ENCODE results near the gene CAMKMT. TPM values are rescaled to one million over a fixed set of nuclear protein-coding genes. Genes with fewer than 3 reads are reported as not detected.

Gene CAMKMT
- total RNA-seq, 1 donor from 2014 or later: 12.5 TPM

DNA sequence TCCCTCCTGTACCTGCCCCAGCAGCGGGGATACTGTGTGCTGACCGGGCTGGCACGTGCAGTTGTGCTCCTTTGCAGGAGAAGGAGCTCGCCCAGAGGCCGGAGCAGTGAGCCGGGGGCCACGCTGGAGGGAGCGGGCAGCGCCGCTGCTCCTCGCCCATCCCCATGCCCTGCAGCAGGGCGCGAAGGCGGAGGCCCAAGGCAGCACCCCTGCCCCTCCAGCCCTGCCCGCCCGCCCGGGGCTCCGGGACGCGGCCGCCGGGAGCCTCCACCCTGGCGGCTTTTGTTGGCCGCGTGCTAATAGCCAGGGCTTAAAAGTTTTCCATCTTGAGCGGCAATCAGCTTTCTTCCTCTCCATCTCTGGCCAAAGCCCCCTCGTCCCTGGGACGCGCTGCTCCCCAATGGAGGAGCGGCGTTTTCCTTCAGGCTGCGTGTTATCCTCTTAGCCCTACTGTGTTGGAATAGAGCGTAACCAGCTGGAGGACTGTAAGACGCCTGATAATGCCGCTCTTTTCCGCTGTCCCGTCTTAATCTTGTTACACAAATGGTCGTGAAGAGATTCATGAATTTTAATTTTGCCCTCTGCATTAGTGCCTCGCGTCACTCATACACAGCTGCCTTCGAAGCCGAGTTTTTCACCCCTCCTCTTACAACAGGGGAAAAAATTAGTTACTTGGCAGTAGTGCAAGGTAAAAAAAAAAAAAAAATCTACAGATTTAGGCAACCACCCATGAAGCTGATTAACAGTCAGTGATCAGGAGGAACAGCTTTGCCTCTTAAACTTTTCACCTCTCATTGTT, 406.9 kb downstream of the CAMKMT start:
- intact Hi-C loops (cut with micrococcal nuclease): no loop called here

DNA sequence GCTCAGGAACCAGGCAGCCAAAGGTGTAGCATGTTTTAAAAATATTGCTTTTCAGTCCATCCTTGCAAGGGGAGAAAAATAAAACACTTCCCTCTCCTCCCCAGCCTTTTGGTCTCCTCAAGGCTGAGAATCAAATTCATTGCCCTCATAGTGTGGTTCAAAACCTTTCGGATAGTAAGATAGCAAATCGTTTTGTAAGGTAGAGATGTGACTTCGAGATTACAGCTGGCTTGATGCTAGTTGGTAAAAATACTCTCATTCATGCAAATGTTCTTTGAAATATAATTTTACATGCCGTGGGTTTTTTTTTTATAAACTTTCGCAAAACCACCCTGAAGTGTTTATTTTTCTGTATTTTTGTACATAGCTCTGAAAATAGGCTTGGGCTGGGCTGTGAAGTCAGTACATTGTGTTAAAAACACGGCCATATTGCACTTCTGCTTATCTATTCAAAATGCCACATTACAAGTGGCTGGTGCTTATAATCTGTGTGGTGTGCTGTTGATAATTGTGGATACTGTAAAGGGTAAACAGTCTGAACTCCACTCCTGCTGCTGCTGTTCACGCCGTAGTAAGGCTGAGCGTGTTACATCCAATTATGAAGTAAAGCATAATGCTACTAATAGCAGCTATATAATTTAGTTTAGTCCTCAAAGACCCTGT, 407.7 kb downstream of the CAMKMT start:
- intact Hi-C loops (cut with micrococcal nuclease): no loop called here

DNA sequence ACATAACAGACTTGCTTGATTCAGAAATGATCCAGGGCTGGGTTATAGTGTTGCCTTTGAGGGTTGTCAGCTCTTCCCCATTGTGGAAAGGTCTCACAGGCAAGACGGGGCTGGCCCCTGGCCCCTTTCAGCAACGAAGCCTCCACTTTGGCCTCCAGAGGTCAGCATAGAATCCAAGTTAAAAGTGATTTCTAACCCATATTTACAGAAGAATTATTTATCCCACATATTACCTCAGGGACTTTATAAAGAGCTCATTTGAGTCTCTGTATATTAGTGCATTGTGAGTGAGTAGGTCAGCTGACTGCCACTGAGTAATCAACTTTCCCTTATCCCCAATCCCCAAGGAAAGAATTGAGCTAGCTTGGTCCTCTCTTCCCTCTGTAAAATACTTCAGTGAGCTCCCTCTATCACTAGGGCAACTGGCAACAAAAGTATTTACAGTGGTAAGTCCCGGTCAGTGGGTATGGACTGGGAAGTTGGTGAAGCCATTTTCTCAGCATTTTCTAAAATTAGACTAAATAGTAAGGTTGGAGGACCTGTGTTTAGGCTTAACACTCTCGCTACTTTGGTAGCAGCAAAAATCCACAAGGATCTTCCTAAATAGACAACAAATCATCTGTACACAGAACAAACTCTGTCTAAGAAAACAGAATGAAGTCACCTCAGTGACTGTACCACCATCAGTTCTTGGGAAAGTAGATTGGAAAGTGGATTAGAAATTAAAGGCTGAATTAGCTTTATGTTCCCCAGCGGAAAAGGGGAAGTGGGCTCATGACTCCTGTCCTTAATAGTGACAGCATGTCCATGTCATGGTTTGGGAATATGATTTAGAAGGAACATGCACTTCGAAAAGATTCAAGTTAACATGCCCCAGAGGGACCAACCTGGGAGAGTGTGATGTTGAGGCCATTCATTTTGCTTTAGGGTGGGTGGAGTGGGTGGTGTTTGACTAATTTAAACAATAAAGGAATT, 408.8 kb downstream of the CAMKMT start:
- intact Hi-C loops (cut with micrococcal nuclease): no loop called here

DNA sequence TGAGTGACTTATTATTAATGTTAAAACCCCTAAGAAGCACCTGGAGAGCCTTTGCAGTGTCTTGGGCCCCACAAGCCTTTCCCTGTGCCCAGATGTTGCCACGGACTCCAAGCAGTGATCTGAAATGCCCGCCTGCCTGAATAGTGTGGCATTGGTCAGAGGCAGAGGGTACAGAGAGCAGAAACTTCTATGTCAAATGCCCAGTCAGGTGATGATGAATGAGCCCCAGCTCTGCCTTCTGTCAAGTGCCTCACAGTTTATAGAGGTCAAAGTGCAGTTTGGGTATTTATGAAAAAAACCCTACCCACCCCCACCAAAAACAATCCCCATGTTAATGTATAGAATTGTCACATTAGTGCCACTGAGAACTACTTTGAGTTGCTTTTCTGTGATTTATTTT, 409.8 kb downstream of the CAMKMT start:
- intact Hi-C loops (cut with micrococcal nuclease): no loop called here

DNA sequence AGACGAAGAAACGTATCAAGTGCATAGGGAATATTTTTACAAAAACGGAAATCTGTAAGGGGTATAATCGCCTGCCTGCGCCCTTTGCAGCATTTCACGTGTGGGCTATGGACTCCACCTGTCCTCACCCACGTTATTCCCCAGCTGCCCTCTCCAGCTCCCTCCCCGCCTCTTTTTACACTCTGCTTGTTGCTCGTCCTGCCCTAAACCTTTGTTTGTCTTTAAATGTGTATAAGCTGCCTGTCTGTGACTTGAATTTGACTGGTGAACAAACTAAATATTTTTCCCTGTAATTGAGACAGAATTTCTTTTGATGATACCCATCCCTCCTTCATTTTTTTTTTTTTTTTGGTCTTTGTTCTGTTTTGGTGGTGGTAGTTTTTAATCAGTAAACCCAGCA, 410.4 kb downstream of the CAMKMT start:
- intact Hi-C loops (cut with micrococcal nuclease): no loop called here

DNA sequence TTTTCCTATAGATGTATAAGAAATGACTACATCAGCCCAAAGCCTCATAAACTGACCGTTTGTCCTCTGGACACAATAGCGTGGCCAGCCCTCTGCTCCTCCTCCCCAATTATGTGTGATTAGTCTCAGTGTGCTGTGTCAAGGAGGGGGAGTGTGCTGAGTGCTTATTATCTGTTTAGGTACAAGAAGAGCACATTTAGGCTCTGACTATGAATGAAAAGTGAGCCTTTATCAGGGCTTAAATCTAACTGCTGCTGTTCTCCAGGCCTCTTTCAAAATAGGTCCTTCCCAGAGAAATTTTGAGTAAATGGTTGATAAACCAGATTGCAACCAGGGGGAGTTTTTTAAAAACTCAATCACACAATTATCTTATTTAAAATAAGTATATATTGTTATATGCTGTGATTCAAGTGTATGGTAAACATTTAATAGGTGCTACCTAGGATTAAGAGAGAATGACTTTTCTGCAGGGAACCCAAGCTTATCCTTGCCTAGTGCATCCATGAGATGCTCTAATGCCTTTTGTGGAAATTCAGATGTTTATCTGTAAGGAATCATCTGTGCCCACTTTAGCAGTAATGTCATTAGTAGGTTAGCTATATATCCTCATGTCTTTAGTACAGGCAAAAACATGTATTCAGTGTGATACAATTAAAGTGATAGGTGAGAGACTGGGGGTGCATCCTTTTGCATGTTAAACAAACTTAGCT, 411.1 kb downstream of the CAMKMT start:
- intact Hi-C loops (cut with micrococcal nuclease): no loop called here

- intact Hi-C loops (cut with micrococcal nuclease): no loop called here
Observed at GRCh38 chr2:44774826-44775492, 413.2 kb downstream of the CAMKMT start.

GRCh38 chr2:44777036-44777435, 415.3 kb downstream of the CAMKMT start:
- intact Hi-C loops (cut with micrococcal nuclease): no loop called here

- intact Hi-C loops (cut with micrococcal nuclease): no loop called here
Observed at GRCh38 chr2:44777537-44777936, 415.8 kb downstream of the CAMKMT start.

DNA sequence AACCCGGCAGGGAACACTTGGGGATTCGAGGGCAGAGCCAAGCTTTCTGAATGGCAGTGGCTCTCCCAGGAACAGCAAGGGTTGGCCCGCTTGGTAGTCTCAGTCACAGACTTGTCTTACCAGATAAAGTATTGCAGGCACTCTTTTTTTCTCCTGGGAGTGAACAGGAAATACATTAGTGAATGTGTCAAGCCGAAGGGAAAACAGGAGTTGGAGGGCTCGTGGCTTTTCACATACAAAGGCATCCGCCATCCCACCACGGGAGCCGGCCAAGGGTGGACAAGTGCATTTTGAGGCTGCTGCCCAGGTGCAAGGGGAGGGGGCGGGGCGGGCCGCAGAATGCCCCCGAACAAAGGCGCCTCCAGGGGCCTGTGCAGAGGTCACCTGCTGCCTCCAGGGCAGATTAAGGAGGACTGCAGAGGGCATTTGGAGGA, 416.5 kb downstream of the CAMKMT start:
- intact Hi-C loops (cut with micrococcal nuclease): no loop called here

GRCh38 chr2:44778671-44779476, 417.1 kb downstream of the CAMKMT start:
- intact Hi-C loops (cut with micrococcal nuclease): no loop called here

GRCh38 chr2:44779793-44780192, 418.0 kb downstream of the CAMKMT start:
- intact Hi-C loops (cut with micrococcal nuclease): no loop called here

DNA sequence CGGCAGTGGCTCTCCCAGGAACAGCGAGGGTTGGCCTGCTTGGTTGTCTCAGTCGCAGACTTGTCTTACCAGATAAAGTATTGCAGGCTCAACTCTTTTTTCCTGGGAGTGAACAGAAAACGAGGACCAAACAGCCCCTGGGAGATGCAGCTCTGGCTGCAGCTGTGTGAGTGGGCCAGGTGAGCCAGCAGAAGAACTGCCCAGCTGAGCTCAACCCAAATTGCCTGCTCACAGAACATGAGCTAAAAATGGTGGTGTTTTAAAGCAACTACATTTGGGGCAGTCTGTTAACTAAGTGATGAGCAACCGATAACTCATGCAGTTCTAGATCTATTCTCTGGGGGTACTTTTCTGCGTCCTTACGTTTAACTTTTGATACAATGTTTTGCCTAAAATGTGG, 418.7 kb downstream of the CAMKMT start:
- intact Hi-C loops (cut with micrococcal nuclease): no loop called here

- intact Hi-C loops (cut with micrococcal nuclease): no loop called here
Observed at GRCh38 chr2:44785433-44785832, 423.7 kb downstream of the CAMKMT start.

DNA sequence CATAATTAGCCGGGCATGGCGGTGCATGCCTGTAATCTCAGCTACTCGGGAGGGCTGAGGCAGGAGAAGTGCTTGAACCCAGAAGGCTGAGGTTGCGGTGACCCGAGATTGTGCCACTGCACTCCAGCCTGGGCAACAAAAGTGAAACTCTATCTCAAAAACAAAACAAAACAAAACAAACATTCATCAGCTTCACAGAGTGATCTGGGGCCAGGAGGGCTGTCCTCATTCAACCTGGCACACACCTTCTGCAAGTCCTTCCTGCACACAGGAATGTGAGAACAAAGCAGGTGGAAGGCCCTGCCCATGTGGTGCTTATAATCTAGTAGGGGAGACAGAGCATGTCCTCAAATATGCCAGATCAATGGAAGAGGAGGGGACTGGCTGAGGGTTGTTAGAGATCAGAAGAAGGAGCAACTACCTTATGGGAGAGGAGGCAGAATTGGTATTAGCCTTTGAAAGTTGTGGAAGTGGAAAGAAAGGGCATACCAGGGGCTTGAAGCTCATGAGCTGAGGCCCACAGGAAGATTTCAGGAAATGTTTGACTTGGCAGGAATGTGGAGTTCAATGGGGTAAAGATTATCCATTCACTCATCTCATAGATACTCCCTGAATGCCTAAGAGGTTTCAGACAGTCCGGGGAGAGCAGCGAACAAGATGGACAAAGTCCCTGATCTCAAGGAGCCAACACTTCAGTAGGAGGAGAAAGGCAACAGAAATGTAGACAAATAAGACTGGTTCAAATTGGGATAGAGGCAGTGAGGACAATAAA, 424.5 kb downstream of the CAMKMT start:
- intact Hi-C loops (cut with micrococcal nuclease): no loop called here

- intact Hi-C loops (cut with micrococcal nuclease): no loop called here
Observed at GRCh38 chr2:44786817-44787214, 425.1 kb downstream of the CAMKMT start.

GRCh38 chr2:44787663-44788062, 425.9 kb downstream of the CAMKMT start:
- intact Hi-C loops (cut with micrococcal nuclease): no loop called here

- intact Hi-C loops (cut with micrococcal nuclease): no loop called here
Observed at GRCh38 chr2:44789446-44789845, 427.7 kb downstream of the CAMKMT start.

All from T-helper 2 cell treated with Interferon-gamma antibody and Interleukin-4, amounts not matched to agents 100 ng/mL and 5 ng/mL, for 36 hours (primary cell).